Body of pancreas (tissue), 4 donors: ENCODE data around the gene SRPK2.

Source experiments
- CTCF ChIP-seq, 7 experiments: fragments of 450-650 bp in 4 of 7; fragments of 200-600 bp in 3 of 7; sonication (generic) in 3 of 7; IDR thresholded peaks; one replicate each; pipeline ENCODE4 v1.5.1; 2016 to 2019; ENCODE audit warnings: antibody characterized with exemption in 7 of 7
- POLR2A ChIP-seq, 3 donors: fragments of 450-650 bp; IDR thresholded peaks; one replicate each; pipeline ENCODE4 v1.6.1; 2016; ENCODE audit warnings: antibody characterized with exemption in 3 of 3, mild to moderate bottlenecking in 2 of 3

GRCh38 chr7:105136221-105136620, 252.5 kb downstream of the SRPK2 start:
- TF ChIP-seq CTCF (IDR thresholded peaks at IDR 0.05) (no peak), POLR2A (IDR thresholded peaks at IDR 0.05) (no peak)
